Naive thymus-derived CD4-positive, alpha-beta T cell (primary cell): ENCODE data around the gene TTC7B. TPM values are rescaled to one million over a fixed set of nuclear protein-coding genes. Genes with fewer than 3 reads are reported as not detected.

ENCODE experiments used
- ATAC-seq: fragments of 150-1000 bp; cut with Tn5 transposase; 2 replicates; pipeline ENCODE4 v1.10.0; 2021; ENCODE audit warnings: mild to moderate bottlenecking, moderate library complexity
- CTCF ChIA-PET: fragments of 350-600 bp; sonication (Branson Sonifier 250); formaldehyde crosslinking; loops from one replicate; lab custom pipeline; 2021; ENCODE audit warnings: antibody characterized with exemption; lab: Charles Lee
- POLR2A ChIA-PET: fragments of 350-600 bp; sonication (Branson Sonifier 250); formaldehyde crosslinking; loops from one replicate; lab custom pipeline; 2021; ENCODE audit warnings: antibody characterized with exemption, inconsistent platforms; lab: Charles Lee
- DNase-seq, 9 donors: peaks; one replicate each; pipeline versions ENCODE4 v3.0.0 to v3.0.0-alpha.2; 2020 to 2022; ENCODE audit warnings: mixed read lengths in 1 of 9
- H3K27ac ChIP-seq: one replicate; pipeline ENCODE4 v1.7.0; 2013; ENCODE audit warnings: mild to moderate bottlenecking, low read depth, low read length, moderate library complexity
- H3K27me3 ChIP-seq, 2 donors: one replicate each; pipeline ENCODE4 v1.7.0; 2013; ENCODE audit warnings: low read length in 2 of 2, mild to moderate bottlenecking in 2 of 2, moderate library complexity in 2 of 2; ENCODE audit not compliant: control insufficient read depth in 2 of 2, insufficient read depth in 2 of 2
- H3K36me3 ChIP-seq, 3 experiments: 1 replicate in 2 of 3; 2 replicates in 1 of 3; pipeline ENCODE4 v1.7.0; 2013; ENCODE audit warnings: low read length in 3 of 3, mild to moderate bottlenecking in 3 of 3, moderate library complexity in 1 of 3; ENCODE audit not compliant: insufficient read depth in 3 of 3, control insufficient read depth in 2 of 3
- H3K4me1 ChIP-seq, 2 donors: one replicate each; pipeline ENCODE4 v1.7.0; 2013; ENCODE audit warnings: low read length in 2 of 2, mild to moderate bottlenecking in 2 of 2, moderate library complexity in 1 of 2; ENCODE audit not compliant: control insufficient read depth in 2 of 2, insufficient read depth in 2 of 2
- H3K4me3 ChIP-seq: 2 replicates; pipeline ENCODE4 v1.7.0; 2013; ENCODE audit warnings: mild to moderate bottlenecking, low read length
- H3K9me3 ChIP-seq, 3 experiments: 1 replicate in 2 of 3; 2 replicates in 1 of 3; pipeline ENCODE4 v1.7.0; 2013; ENCODE audit warnings: low read length in 3 of 3; ENCODE audit not compliant: control insufficient read depth in 2 of 3
- H3K27ac Mint-ChIP-seq, 9 donors: one replicate each; pipeline ENCODE4 v1.8.0; 2020 to 2022; ENCODE audit warnings: mixed read lengths in 9 of 9, mild to moderate bottlenecking in 8 of 9, moderate library complexity in 5 of 9, inconsistent platforms in 2 of 9
- H3K27me3 Mint-ChIP-seq, 5 donors: one replicate each; pipeline ENCODE4 v1.8.0; 2021 to 2022; ENCODE audit warnings: mixed read lengths in 5 of 5, mild to moderate bottlenecking in 1 of 5
- H3K36me3 Mint-ChIP-seq, 5 donors: one replicate each; pipeline ENCODE4 v1.8.0; 2020 to 2022; ENCODE audit warnings: mixed read lengths in 5 of 5, mild to moderate bottlenecking in 3 of 5, inconsistent platforms in 1 of 5
- H3K4me1 Mint-ChIP-seq, 7 donors: one replicate each; pipeline ENCODE4 v1.8.0; 2020 to 2022; ENCODE audit warnings: mixed read lengths in 7 of 7, mild to moderate bottlenecking in 3 of 7, inconsistent platforms in 1 of 7
- H3K4me3 Mint-ChIP-seq, 10 donors: one replicate each; pipeline ENCODE4 v1.8.0; 2020 to 2022; ENCODE audit warnings: mild to moderate bottlenecking in 10 of 10, mixed read lengths in 10 of 10, moderate library complexity in 6 of 10, inconsistent platforms in 2 of 10
- H3K9me3 Mint-ChIP-seq, 11 donors: one replicate each; pipeline ENCODE4 v1.8.0; 2020 to 2022; ENCODE audit warnings: mixed read lengths in 11 of 11, mild to moderate bottlenecking in 4 of 11, inconsistent platforms in 1 of 11, moderate library complexity in 1 of 11
- intact Hi-C, 2 donors: fragments of 100-400 bp; cut with micrococcal nuclease; formaldehyde crosslinking; loops; one replicate each; pipeline ENCODE4 v1.15.1; 2023
- polyA plus RNA-seq, 2 donors: library from polyadenylated mRNA; unstranded; fragments of 300-500 nt; fragmentation: Illumina TruSeq; gene quantifications; one replicate each; pipeline ENCODE4 v1.2.3, GENCODE V29; 2021
- total RNA-seq, 6 experiments: library from RNA in 5 of 6; stranded (reverse) in 5 of 6; gene quantifications; 1 replicate in 5 of 6; 2 replicates in 1 of 6; pipeline ENCODE4 v1.2.3 and lab custom pipeline; 2021 to 2026

The TTC7B gene
- total and polyA plus RNA-seq, 7 experiments from 2014 or later: 0.08 to 9.5 (median 3.4) TPM; not detected in 2

- H3K27ac ChIP-seq: no peak overlapping the region
- Mint-ChIP-seq H3K27me3 (no peaks in the 10 kb centered on the region), H3K4me1 (no peaks in the 10 kb centered on the region), H3K27ac (no peak overlapping the region), H3K4me3 (no peak overlapping the region), H3K36me3 (no peaks in the 10 kb centered on the region), H3K9me3 (no peaks in the 10 kb centered on the region)
- ATAC-seq (no peak), DNase-seq (no peak)
- no peaks in the 10 kb centered on the region for H3K36me3 ChIP-seq
- no peaks in the 10 kb centered on the region for H3K9me3 ChIP-seq
- H3K27me3 ChIP-seq: no peaks in the 10 kb centered on the region
- POLR2A ChIA-PET: no interaction called here
- no peaks in the 10 kb centered on the region for H3K4me1 ChIP-seq
- intact Hi-C loops: no loop called here
- CTCF ChIA-PET: no interaction called here
- H3K4me3 ChIP-seq: no peak overlapping the region
Observed at GRCh38 chr14:90585106-90585505, 231.1 kb downstream of the TTC7B start.

- no peak overlapping the region for H3K27ac Mint-ChIP-seq
- H3K27me3 ChIP-seq: no peaks in the 10 kb centered on the region
- CTCF ChIA-PET: no interaction called here
- intact Hi-C loops: no loop called here
- H3K4me1 ChIP-seq: no peaks in the 10 kb centered on the region
- peaks cover 0 to 2% (median 0%) of the 10 kb centered on the region in 7 donors for H3K4me1 Mint-ChIP-seq
- H3K36me3 Mint-ChIP-seq: no peaks in the 10 kb centered on the region
- no peaks in the 10 kb centered on the region for H3K27me3 Mint-ChIP-seq
- ATAC-seq (no peak), DNase-seq (no peak)
- no peak overlapping the region for H3K27ac ChIP-seq
- POLR2A ChIA-PET: no interaction called here
- no peaks in the 10 kb centered on the region for H3K9me3 Mint-ChIP-seq
- no peaks in the 10 kb centered on the region for H3K9me3 ChIP-seq
- no peak overlapping the region for H3K4me3 ChIP-seq
- H3K4me3 Mint-ChIP-seq: no peak overlapping the region
- no peaks in the 10 kb centered on the region for H3K36me3 ChIP-seq
Observed at GRCh38 chr14:90583916-90584605, 232.2 kb downstream of the TTC7B start.

GRCh38 chr14:90583427-90583826 lies 232.8 kb downstream of the TTC7B start:
- H3K36me3 ChIP-seq: no peaks in the 10 kb centered on the region
- H3K4me1 Mint-ChIP-seq: peaks cover 0 to 2% (median 0%) of the 10 kb centered on the region in 7 donors
- DNase-seq: no peak
- no peaks in the 10 kb centered on the region for H3K36me3 Mint-ChIP-seq
- no peaks in the 10 kb centered on the region for H3K27me3 ChIP-seq
- ATAC-seq: no peak
- no peaks in the 10 kb centered on the region for H3K9me3 Mint-ChIP-seq
- no peak overlapping the region for H3K27ac Mint-ChIP-seq
- ChIA-PET POLR2A (no interaction called here), CTCF (interaction anchor here (1.3 kb wide), 1 partner anchor 175 kb away, joined by 4 read pairs; no protein-coding TSS in a partner anchor)
- H3K9me3 ChIP-seq: no peaks in the 10 kb centered on the region
- no peaks in the 10 kb centered on the region for H3K27me3 Mint-ChIP-seq
- intact Hi-C loops: no loop called here
- H3K4me3 ChIP-seq: no peak overlapping the region
- H3K4me3 Mint-ChIP-seq: no peak overlapping the region
- H3K4me1 ChIP-seq: no peaks in the 10 kb centered on the region
- H3K27ac ChIP-seq: no peak overlapping the region

GRCh38 chr14:90582166-90582565 lies 234.1 kb downstream of the TTC7B start:
- DNase-seq: no peak
- no peaks in the 10 kb centered on the region for H3K27me3 Mint-ChIP-seq

GRCh38 chr14:90581745-90582144 lies 234.5 kb downstream of the TTC7B start:
- ATAC-seq: no peak
- no peak overlapping the region for H3K27ac Mint-ChIP-seq
- intact Hi-C loops: no loop called here
- peaks cover 0 to 2% (median 0%) of the 10 kb centered on the region in 7 donors for H3K4me1 Mint-ChIP-seq
- H3K27me3 ChIP-seq: no peaks in the 10 kb centered on the region
- CTCF ChIA-PET: no interaction called here
- no peak overlapping the region for H3K4me3 Mint-ChIP-seq
- no peaks in the 10 kb centered on the region for H3K9me3 Mint-ChIP-seq
- no peaks in the 10 kb centered on the region for H3K9me3 ChIP-seq
- POLR2A ChIA-PET: no interaction called here
- no peak overlapping the region for H3K4me3 ChIP-seq
- no peak for DNase-seq
- H3K36me3 Mint-ChIP-seq: no peaks in the 10 kb centered on the region
- no peak overlapping the region for H3K27ac ChIP-seq
- no peaks in the 10 kb centered on the region for H3K36me3 ChIP-seq
- H3K4me1 ChIP-seq: no peaks in the 10 kb centered on the region
- no peaks in the 10 kb centered on the region for H3K27me3 Mint-ChIP-seq

More at GRCh38 chr14:90582166-90582565, 234.1 kb downstream of the TTC7B start:
- Histone ChIP-seq H3K4me1 (no peaks in the 10 kb centered on the region), H3K27me3 (no peaks in the 10 kb centered on the region), H3K27ac (no peak overlapping the region), H3K4me3 (no peak overlapping the region), H3K36me3 (no peaks in the 10 kb centered on the region), H3K9me3 (no peaks in the 10 kb centered on the region)
- ChIA-PET CTCF (interaction anchor here (1.3 kb wide), 1 partner anchor 176 kb away, joined by 4 read pairs; no protein-coding TSS in a partner anchor), POLR2A (no interaction called here)
- H3K9me3 Mint-ChIP-seq: no peaks in the 10 kb centered on the region
- H3K36me3 Mint-ChIP-seq: no peaks in the 10 kb centered on the region
- no peak overlapping the region for H3K27ac Mint-ChIP-seq
- H3K4me3 Mint-ChIP-seq: no peak overlapping the region
- H3K4me1 Mint-ChIP-seq: peaks cover 0 to 2% (median 0%) of the 10 kb centered on the region in 7 donors
- no peak for ATAC-seq
- intact Hi-C loops: no loop called here

- H3K9me3 ChIP-seq: no peaks in the 10 kb centered on the region
- CTCF ChIA-PET: no interaction called here
- ATAC-seq (no peak), DNase-seq (no peak)
- POLR2A ChIA-PET: no interaction called here
- H3K36me3 ChIP-seq: no peaks in the 10 kb centered on the region
- intact Hi-C loops: no loop called here
- no peak overlapping the region for H3K4me3 Mint-ChIP-seq
- no peaks in the 10 kb centered on the region for H3K4me1 ChIP-seq
- H3K36me3 Mint-ChIP-seq: no peaks in the 10 kb centered on the region
- peaks cover 0 to 2% (median 0%) of the 10 kb centered on the region in 7 donors for H3K4me1 Mint-ChIP-seq
- H3K27ac ChIP-seq: no peak overlapping the region
- no peaks in the 10 kb centered on the region for H3K27me3 ChIP-seq
- H3K9me3 Mint-ChIP-seq: no peaks in the 10 kb centered on the region
- H3K4me3 ChIP-seq: no peak overlapping the region
- H3K27me3 Mint-ChIP-seq: no peaks in the 10 kb centered on the region
- no peak overlapping the region for H3K27ac Mint-ChIP-seq
Observed at GRCh38 chr14:90580377-90581335, 235.6 kb downstream of the TTC7B start.
